Stomach (tissue), 4 donors: ENCODE measurements around the gene ITPRID2.

ENCODE experiments used
- POLR2A ChIP-seq, 4 donors: fragments of 450-650 bp; IDR thresholded peaks; one replicate each; pipeline ENCODE4 v1.6.1; 2016; ENCODE audit warnings: antibody characterized with exemption in 4 of 4, control low read depth in 2 of 4, mild to moderate bottlenecking in 1 of 4, moderate library complexity in 1 of 4
- TF ChIP-seq, protein P1 (sequence below), 7 experiments: fragments of 450-650 bp in 4 of 7; fragments of 200-600 bp in 3 of 7; sonication (generic) in 3 of 7; IDR thresholded peaks; one replicate each; pipeline ENCODE4 v1.5.1; 2016 to 2019; ENCODE audit warnings: antibody characterized with exemption in 7 of 7, control low read depth in 2 of 7, mild to moderate bottlenecking in 1 of 7

DNA sequence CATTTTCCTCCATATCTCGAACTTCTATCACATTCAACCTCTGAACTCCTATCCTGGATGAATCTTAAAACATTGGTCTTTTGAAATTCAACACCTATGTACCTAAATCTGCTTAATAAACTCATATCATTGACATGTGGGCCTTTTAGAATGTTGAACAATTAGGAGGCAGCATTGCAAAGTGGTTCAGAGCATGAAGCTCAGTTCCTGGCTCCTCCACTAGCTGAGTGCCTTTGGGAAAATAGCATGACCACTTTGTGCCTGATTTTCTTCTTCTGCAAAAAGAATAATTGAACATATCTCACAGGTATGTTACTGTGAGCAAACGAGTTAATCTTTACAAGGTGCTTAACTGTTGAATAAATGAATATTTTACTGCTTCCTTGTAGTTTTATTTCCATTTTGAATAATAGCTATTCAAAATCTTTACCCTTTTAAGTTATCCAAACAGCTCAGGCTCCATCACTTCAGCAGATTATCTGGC, 14.3 kb upstream of the ITPRID2 start:
- TF ChIP-seq, protein P1, sequence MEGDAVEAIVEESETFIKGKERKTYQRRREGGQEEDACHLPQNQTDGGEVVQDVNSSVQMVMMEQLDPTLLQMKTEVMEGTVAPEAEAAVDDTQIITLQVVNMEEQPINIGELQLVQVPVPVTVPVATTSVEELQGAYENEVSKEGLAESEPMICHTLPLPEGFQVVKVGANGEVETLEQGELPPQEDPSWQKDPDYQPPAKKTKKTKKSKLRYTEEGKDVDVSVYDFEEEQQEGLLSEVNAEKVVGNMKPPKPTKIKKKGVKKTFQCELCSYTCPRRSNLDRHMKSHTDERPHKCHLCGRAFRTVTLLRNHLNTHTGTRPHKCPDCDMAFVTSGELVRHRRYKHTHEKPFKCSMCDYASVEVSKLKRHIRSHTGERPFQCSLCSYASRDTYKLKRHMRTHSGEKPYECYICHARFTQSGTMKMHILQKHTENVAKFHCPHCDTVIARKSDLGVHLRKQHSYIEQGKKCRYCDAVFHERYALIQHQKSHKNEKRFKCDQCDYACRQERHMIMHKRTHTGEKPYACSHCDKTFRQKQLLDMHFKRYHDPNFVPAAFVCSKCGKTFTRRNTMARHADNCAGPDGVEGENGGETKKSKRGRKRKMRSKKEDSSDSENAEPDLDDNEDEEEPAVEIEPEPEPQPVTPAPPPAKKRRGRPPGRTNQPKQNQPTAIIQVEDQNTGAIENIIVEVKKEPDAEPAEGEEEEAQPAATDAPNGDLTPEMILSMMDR (IDR thresholded peaks at IDR 0.05): no peak
- TF ChIP-seq POLR2A (IDR thresholded peaks at IDR 0.05): no peak
